NCI-H2029 treated with DMSO at 0.1 percent for 48 hours (cell line): ENCODE results near the gene LORICRIN.

Experiments used
- DNase-seq: peaks from one replicate; lab custom pipeline; 2025; lab: John Stamatoyannopoulos, UW

The LORICRIN gene

DNA sequence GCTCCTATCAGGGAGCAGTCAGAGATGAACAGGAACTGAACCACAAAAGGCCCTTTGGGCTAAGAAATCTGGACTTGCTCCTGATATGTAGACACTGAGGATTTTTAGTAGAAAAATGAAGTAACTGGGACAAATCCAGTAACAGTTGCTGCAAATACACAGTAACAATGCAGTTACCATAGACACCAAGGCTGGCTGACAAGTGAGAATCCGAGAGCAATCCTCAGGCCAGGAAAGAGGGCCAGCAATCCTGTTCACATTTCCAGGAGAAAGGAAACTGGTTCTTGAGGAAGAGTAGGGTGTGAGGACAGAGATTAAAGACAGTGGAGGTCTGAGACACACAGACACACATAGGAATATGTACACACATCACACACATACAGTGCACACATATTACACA lies 9.3 kb upstream of the LORICRIN start:
- no peak for DNase-seq

DNA sequence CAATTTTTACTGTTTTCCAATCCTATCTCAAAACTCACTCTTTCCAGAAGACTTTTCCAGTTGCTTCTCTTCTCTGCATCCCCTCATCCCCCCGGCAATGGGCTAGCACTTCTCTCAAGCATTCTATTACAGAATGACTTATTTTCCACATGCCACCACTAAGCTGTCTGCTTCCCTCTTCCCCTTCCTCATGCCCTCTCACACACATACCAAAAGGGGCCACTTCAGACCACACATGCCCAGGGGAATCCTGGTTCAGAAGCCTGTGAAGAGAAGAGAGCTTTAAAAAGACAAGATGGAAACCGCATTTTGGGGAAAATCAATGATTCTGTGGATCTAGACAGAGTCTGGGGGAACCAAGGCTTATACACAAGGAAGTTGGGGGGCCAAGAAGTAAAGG lies 8.4 kb upstream of the LORICRIN start:
- DNase-seq: no peak

DNA sequence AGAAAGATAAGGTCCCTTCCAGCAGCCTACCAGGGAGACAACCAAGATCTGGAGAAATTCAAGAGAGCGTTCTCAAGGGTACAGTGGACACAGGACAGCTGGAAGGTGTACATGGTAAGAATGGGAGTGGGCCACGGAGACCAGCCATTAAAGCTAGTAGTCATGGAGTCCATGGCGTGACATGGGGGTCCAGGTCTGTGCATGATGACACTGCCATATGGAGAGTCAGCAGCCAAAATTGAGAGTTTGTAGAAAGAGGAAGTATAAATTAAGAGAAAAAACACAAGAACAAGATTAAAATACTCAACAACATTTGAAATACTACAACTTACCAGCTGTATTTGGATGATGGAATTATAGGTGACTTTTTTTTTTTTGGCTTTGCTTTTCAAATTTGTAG lies 7.9 kb upstream of the LORICRIN start:
- DNase-seq: no peak

- DNase-seq: no peak
Measured at GRCh38 chr1:153251988-153252387, 7.5 kb upstream of the LORICRIN start.

DNA sequence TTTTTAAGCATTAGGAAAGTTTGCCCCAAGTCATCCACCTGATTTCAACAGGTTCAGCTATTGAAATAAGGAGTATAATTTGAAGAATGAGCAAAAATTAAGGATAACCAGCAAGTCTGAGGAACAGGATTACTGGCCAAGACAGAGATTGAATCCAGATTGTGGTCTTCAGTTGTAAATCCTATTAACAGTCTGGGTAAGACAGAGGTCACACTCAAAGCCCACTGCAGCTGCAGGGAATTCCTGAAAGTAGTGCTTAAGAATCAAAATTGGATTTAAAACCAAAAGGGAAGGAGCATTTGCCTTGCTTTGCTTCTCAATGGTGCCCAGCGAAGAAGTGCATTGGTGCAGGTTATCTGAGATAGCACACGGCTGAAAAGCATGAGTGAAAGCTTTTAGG lies 6.4 kb upstream of the LORICRIN start:
- no peak for DNase-seq

DNA sequence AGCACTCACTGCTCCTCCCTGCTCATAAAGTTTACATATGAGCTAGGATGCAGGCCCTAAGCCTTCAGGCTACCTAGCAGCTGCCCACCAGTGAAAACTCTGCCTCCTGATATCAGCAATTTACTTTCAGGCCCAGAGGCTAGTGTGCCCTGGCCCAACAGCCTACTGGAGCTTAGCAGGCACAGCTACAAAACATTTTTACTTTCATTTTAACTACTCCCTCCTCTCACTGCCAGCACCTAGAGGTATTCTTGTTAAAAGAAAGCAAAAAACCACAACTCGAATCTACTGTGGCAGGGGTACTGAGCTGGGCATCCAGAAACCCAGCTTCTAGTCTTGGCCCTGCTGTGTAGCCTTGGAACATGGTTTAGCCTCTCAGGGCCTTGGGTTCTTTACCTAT lies 5.8 kb upstream of the LORICRIN start:
- DNase-seq: no peak

DNA sequence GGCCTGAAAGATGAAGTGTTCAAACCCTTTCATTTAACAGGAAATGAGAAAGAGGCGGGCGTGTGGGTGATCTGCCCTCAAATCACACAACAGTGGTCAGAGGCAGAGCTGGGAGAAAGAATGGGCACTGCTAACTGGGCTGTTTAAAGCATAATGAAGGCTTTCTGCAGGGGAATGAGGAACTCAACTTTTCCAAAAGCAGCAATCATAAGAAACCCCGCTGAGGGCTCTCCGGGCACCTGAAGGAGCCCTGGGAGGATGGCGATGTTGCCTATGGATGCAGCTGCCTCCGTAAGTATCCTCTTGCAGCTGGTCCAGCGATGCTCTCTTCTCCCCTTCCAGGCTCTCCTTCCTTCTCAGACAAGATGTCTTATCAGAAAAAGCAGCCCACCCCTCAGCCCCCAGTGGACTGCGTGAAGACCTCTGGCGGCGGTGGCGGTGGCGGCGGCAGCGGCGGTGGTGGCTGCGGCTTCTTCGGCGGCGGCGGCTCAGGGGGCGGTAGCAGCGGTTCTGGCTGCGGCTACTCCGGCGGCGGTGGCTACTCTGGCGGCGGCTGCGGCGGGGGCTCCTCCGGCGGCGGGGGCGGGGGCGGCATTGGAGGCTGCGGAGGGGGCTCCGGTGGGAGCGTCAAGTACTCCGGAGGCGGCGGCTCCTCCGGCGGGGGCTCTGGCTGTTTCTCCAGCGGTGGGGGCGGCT lies 1.2 kb downstream of the LORICRIN start:
- no peak for DNase-seq

- DNase-seq: no peak
Measured at GRCh38 chr1:153261281-153262069, 2.0 kb downstream of the LORICRIN start.

GRCh38 chr1:153262070-153262366 lies 2.5 kb downstream of the LORICRIN start:
- DNase-seq: no peak

- no peak for DNase-seq
Measured at GRCh38 chr1:153262462-153263157, 3.1 kb downstream of the LORICRIN start.

GRCh38 chr1:153265457-153265856 lies 6.0 kb downstream of the LORICRIN start:
- DNase-seq: no peak

- DNase-seq: no peak
Measured at GRCh38 chr1:153271711-153272110, 12.2 kb downstream of the LORICRIN start.

GRCh38 chr1:153272186-153272585 lies 12.7 kb downstream of the LORICRIN start:
- no peak for DNase-seq

DNA sequence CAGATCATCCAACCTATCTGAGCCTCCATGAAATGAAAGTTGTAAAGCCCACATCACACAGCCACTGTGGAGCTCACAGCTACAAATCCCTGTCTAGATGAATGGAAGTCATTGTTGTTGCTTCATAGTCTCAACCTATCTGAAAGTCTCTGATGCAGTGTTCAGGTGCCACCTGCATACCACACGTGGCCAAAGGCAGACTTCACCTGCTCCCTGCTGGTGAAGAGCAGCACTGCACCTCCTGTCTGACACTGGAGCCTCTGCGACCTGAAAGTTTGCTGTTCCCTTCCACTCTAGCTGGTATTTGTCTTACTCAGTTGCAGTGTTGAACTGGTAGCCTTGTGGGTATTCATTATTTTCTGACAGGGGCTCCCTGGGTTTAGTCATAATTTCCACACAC lies 18.4 kb downstream of the LORICRIN start:
- no peak for DNase-seq

DNA sequence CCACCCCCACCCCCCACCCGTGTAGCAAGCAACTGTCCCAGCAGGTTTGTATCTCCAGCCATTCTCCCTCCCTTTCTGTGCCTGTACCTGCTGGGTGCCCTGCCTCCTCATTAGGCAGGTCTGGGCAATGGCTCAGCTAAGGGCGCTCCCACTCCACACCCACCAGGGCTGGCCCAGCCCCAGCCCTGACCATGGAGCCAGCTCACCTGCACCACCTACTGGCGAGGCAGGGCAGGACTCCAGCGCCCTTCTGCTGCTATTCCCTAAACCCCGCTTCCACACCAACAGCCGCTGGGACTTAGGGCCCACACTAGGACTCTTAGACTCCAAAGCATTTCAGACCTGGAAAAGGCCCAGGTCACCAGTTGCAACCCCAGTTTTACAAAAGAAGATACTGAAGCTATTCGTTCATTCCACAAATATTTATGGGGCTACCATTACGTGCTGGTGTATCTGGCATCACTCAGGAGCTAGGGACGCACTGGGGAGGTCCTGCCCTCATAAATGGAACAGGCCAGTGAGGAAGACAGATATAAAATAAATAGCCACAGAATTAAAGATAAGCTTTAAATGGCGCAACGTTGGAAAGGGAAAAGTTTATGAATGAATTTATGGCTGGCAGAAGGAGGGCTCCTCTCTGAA lies 29.3 kb downstream of the LORICRIN start:
- no peak for DNase-seq

- DNase-seq: no peak
Measured at GRCh38 chr1:153291514-153291913, 32.0 kb downstream of the LORICRIN start.

DNA sequence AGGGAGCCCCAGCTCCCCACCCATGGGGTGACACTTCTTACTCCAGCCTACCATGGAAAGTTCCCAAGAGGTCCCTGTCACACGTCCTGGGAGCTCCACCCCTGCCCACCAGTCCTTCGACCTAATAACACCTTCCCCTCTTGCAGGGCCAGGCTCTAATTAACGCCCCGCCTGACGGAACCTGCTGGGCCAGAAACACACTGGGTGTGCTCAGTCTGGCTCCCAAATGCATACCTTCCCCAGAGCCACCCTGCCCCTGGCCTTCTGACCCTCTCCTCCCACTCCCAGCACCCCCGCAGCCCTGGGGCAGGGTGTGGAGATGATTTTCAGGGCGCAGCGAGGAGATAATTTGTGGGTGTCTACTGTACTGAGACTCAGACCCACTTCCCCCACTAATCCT lies 32.7 kb downstream of the LORICRIN start:
- DNase-seq: no peak

DNA sequence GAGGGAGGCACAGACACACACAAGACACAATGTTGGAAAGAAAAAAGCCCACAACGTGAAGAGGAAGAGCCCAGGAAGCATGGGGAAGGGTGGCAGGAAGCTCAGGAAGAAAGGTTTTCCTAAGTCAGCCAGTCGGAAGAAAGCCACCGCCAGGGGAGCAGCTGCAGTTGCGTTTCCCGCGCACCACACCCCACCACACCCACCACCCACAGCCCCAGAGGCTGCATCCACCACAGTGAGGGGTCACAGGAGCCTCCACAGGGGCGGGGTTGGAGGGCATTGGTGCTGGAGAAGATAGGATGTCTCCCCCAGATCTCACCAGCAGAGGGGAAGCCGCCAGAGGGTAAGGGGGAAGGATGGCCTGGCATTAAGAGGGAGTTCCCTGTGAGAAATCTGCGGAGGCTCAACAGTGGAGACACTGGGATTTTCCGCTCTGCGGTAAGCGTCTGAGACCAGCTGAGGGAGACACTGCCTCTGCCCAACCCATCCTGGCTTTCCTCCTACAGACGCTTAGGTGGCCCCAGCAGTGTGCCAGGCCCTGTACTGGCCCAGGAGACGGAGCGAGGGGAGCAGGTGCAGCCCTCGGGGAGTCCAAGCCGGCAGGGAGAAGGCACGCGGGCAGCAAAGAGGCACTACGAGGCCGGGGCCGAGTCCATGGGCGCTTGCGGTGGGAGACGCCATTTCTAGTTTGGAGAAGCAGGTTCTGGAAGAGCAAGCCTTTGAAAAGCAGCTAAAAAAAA lies 33.4 kb downstream of the LORICRIN start:
- DNase-seq: no peak

- no peak for DNase-seq
Measured at GRCh38 chr1:153293480-153293775, 33.9 kb downstream of the LORICRIN start.

GRCh38 chr1:153293851-153294250 lies 34.4 kb downstream of the LORICRIN start:
- DNase-seq: no peak

DNA sequence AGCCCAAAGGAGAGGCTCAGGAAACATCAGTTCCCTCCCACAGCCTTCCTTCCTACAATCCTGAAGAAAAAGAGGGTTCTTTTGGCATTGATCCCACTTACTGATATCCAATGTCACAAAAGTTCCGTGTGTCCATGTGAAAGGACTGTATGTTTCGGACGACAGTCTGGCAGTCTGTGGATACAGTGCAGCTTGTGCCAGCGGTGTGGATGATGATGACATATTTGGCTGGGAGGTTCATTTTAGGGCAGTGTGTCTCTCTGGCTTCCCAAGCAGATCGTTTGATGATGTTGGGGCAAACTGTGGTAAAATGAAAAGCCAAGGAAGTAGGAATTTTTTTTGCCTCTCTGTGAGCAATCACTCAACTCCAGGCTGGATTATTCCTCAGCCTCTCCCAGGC lies 42.8 kb downstream of the LORICRIN start:
- no peak for DNase-seq

- DNase-seq: no peak
Measured at GRCh38 chr1:153305682-153306081, 46.2 kb downstream of the LORICRIN start.
